Endothelial cell of umbilical vein (primary cell): ENCODE data around the gene LRIG1.

Experiments used
- EZH2 ChIP-seq: IDR thresholded peaks from 2 replicates; pipeline ENCODE4 v1.6.1; 2012; ENCODE audit warnings: borderline replicate concordance, low read depth, mild to moderate bottlenecking, moderate library complexity, low read length, inconsistent platforms; ENCODE audit not compliant: severe bottlenecking
- GATA2 ChIP-seq: IDR thresholded peaks from 2 replicates; pipeline ENCODE4 v1.7.0; 2011; ENCODE audit warnings: low read depth, mild to moderate bottlenecking, moderate library complexity, mixed read lengths, low read length; ENCODE audit not compliant: insufficient read length, insufficient read depth
- MYC ChIP-seq: IDR thresholded peaks from one replicate; pipeline ENCODE4 v1.6.1; 2011; ENCODE audit warnings: mild to moderate bottlenecking, low read depth, low read length
- POLR2A ChIP-seq: IDR thresholded peaks from 2 replicates; pipeline ENCODE4 v1.6.1; 2012; ENCODE audit warnings: low read depth, mild to moderate bottlenecking, control low read depth, low read length
- TF ChIP-seq, protein P1 (sequence below), 2 donors: IDR thresholded peaks; 1 replicate in 1 of 2; 2 replicates in 1 of 2; pipeline ENCODE4 v1.5.1; 2011; ENCODE audit warnings: low read length in 2 of 2, mild to moderate bottlenecking in 2 of 2, moderate library complexity in 2 of 2, control low read depth in 1 of 2, inconsistent platforms in 1 of 2, low read depth in 1 of 2; ENCODE audit not compliant: insufficient read depth in 1 of 2; ENCODE audit errors: extremely low read depth in 1 of 2

DNA sequence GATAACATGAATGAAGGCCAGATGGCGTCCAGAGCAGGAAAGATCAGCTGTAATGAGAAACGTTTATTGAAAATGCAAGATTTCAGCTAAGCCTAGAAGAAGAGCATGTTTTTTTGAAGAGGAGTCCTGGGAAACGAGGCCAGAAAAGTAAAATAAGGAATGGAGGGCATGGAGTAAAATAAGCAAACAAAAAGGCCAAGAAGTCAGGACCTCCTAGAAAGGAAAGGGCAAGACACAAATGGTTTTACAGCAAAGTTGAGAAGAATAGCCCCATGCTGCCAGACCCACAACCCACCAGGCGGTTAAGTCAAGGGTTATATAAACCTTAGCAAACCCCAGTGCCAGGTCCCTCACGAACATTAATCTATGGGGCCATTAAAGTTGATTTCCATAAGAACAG is 30.5 kb downstream of the LRIG1 start:
- TF ChIP-seq, protein P1, sequence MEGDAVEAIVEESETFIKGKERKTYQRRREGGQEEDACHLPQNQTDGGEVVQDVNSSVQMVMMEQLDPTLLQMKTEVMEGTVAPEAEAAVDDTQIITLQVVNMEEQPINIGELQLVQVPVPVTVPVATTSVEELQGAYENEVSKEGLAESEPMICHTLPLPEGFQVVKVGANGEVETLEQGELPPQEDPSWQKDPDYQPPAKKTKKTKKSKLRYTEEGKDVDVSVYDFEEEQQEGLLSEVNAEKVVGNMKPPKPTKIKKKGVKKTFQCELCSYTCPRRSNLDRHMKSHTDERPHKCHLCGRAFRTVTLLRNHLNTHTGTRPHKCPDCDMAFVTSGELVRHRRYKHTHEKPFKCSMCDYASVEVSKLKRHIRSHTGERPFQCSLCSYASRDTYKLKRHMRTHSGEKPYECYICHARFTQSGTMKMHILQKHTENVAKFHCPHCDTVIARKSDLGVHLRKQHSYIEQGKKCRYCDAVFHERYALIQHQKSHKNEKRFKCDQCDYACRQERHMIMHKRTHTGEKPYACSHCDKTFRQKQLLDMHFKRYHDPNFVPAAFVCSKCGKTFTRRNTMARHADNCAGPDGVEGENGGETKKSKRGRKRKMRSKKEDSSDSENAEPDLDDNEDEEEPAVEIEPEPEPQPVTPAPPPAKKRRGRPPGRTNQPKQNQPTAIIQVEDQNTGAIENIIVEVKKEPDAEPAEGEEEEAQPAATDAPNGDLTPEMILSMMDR (IDR thresholded peaks at IDR 0.05; ENCODE audit: extremely low read depth in 1 of 2, insufficient read depth in 1 of 2, low read depth in 1 of 2, low read length in 2 of 2) = no peak
- no peak for TF ChIP-seq POLR2A
- TF ChIP-seq MYC = no peak
- no peak for TF ChIP-seq GATA2
- TF ChIP-seq EZH2 = no peak
